MCF 10A (cell line): ENCODE data around the gene ECM2. TPM values are rescaled to one million over a fixed set of nuclear protein-coding genes. Genes with fewer than 3 reads are reported as not detected.
A peak's percentile ranks its signal among the peaks of the same experiment; 100 is the strongest.

Experiments used
- BruUV-seq: library from RNA; stranded (reverse); fragments of 400-500 nt; replicated peaks from 2 replicates; lab custom pipeline; 2021; lab: Mats Ljungman, UMichigan
- CTCF ChIA-PET: fragments of 300-600 bp; sonication (Branson Sonifier 250); formaldehyde crosslinking; extraction: SDS; loops from one replicate; lab custom pipeline; 2021; ENCODE audit warnings: antibody characterized with exemption, inconsistent platforms; lab: Yijun Ruan, JAX
- POLR2A ChIA-PET: fragments of 300-600, 350-650 bp; sonication (Branson Sonifier 250); formaldehyde crosslinking; extraction: SDS; loops from one replicate; lab custom pipeline; 2020; ENCODE audit warnings: antibody characterized with exemption, inconsistent platforms; lab: Yijun Ruan, JAX
- DNase-seq: peaks from one replicate; pipeline ENCODE4 v3.0.0-alpha.2; 2018; ENCODE audit not compliant: unreplicated experiment
- H3K27ac Mint-ChIP-seq: one replicate; pipeline ENCODE4 v1.8.0; 2022; ENCODE audit warnings: mild to moderate bottlenecking, low read depth, mixed read lengths; ENCODE audit not compliant: unreplicated experiment
- H3K27me3 Mint-ChIP-seq: one replicate; pipeline ENCODE4 v1.8.0; 2022; ENCODE audit warnings: mixed read lengths; ENCODE audit not compliant: insufficient read depth, unreplicated experiment
- H3K36me3 Mint-ChIP-seq: one replicate; pipeline ENCODE4 v1.8.0; 2022; ENCODE audit warnings: mild to moderate bottlenecking, moderate library complexity, mixed read lengths; ENCODE audit not compliant: insufficient read depth, unreplicated experiment
- H3K4me1 Mint-ChIP-seq: one replicate; pipeline ENCODE4 v1.8.0; 2022; ENCODE audit warnings: mixed read lengths; ENCODE audit not compliant: insufficient read depth, unreplicated experiment
- H3K4me3 Mint-ChIP-seq: one replicate; pipeline ENCODE4 v1.8.0; 2022; ENCODE audit warnings: mild to moderate bottlenecking, moderate library complexity, mixed read lengths; ENCODE audit not compliant: unreplicated experiment
- H3K9me3 Mint-ChIP-seq: one replicate; pipeline ENCODE4 v1.8.0; 2022; ENCODE audit warnings: mixed read lengths; ENCODE audit not compliant: unreplicated experiment
- CTCF ChIP-seq: fragments of 200-600 bp; IDR thresholded peaks from one replicate; pipeline ENCODE4 v1.8.0; 2022; ENCODE audit warnings: antibody characterized with exemption, mild to moderate bottlenecking; ENCODE audit not compliant: unreplicated experiment
- intact Hi-C: fragments of 100-400 bp; cut with micrococcal nuclease; formaldehyde crosslinking; loops from 2 replicates; pipeline ENCODE4 v1.14.1; 2022
- total RNA-seq: library from RNA; stranded (reverse); gene quantifications from 2 replicates; pipeline ENCODE4 v1.2.3, GENCODE V29; 2022

The ECM2 gene
- total RNA-seq, 1 experiment from 2014 or later = 13.5 TPM

DNA sequence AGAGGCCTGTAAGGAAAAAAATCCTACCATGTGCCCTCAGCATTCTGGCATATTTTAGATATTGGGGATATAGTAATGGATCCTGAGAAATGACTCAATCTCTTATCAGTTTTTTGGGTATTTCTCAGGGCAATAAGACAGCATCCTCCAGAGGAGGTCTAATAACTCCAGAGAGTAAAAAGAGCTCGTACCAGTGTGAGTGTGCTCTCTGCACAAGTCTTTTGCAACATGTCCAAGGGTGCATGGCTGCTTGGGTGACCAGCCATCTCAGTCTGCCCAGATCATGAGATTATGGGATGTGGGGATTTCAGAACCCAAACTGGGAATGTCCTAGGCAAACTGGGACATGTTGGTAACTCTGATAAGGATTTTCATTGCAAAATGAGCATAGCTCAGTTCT, 68.7 kb downstream of the ECM2 start:
- DNase-seq = no peak
- no TSS peak for BruUV-seq
- ChIA-PET CTCF (interaction anchor here (1.0 to 1.2 kb wide), 2 partner anchors 12 to 35 kb away, joined by 3 read pairs; no protein-coding TSS in a partner anchor), POLR2A (interaction anchor here (1.0 to 2.3 kb wide), 4 partner anchors 14 to 82 kb away, joined by 4 to 10 read pairs (median 5); partner anchors contain the start of gene ASPN)
- Mint-ChIP-seq H3K36me3 (no peaks in the 10 kb centered on the region), H3K9me3 (no peaks in the 10 kb centered on the region), H3K4me1 (peaks cover 18% of the 10 kb centered on the region), H3K27ac (no peak overlapping the region), H3K27me3 (no peaks in the 10 kb centered on the region), H3K4me3 (no peak overlapping the region)
- intact Hi-C loops = no loop called here
- TF ChIP-seq CTCF = no peak

DNA sequence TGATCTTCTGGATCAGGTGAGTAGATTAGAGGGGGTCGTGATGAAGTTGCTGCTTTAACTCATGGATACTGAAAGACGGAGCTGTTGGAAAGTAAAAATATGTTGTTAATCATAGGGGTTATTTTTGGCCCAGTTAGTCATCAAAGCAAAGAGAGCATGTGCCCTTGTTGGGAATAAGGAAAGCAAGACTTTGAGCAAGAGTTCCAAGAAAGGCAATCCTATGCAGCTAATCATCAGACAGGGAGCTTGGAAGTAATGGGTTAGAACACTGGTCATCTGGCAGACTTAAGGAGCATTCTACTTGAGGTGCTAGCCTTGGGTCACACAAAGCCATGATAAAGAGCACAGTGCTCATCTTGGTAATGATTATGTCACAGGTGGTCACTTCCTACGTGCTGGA, 71.8 kb downstream of the ECM2 start:
- CTCF ChIA-PET = interaction anchor here (0.7 to 1.5 kb wide), 3 partner anchors 19 to 290 kb away, joined by 3 to 6 read pairs (median 3); partner anchors contain the start of gene ASPN
- no TSS peak for BruUV-seq
- intact Hi-C loops = no loop called here
- H3K4me3 Mint-ChIP-seq = no peak overlapping the region
- no peaks in the 10 kb centered on the region for H3K27me3 Mint-ChIP-seq
- DNase-seq = peak; percentile 63
- peaks cover 18% of the 10 kb centered on the region for H3K4me1 Mint-ChIP-seq
- no peaks in the 10 kb centered on the region for H3K36me3 Mint-ChIP-seq
- peak overlapping the region; percentile 82 for H3K27ac Mint-ChIP-seq
- TF ChIP-seq CTCF = no peak
- POLR2A ChIA-PET = interaction anchor here (0.6 to 2.4 kb wide), 8 partner anchors 9 to 206 kb away, joined by 3 to 23 read pairs (median 5); partner anchors contain the start of genes CENPP and IPPK
- H3K9me3 Mint-ChIP-seq = no peaks in the 10 kb centered on the region

DNA sequence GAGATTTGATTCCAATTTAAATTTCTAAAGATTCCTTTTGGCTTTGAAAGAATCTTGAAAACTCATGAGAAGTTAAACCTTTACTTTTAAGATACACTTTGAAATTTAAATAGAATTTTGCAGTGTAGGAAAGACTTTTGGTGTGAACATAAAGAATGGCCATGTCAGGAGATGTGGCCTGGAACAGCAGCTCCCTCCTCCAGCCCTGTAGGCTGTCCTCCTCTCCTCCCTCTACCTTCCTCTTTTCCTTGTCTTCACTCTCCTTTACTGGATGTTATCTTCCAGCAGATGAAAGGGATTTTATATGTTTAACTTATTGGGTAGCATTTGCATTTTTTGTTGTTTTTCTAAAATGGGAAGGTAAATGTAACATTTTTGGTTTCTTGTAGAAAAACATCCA, 72.4 kb downstream of the ECM2 start:
- Mint-ChIP-seq H3K4me3 (no peak overlapping the region), H3K9me3 (no peaks in the 10 kb centered on the region), H3K27ac (peak overlapping the region; percentile 82), H3K27me3 (no peaks in the 10 kb centered on the region), H3K4me1 (peaks cover 18% of the 10 kb centered on the region), H3K36me3 (no peaks in the 10 kb centered on the region)
- DNase-seq = no peak
- intact Hi-C loops = no loop called here
- TF ChIP-seq CTCF = no peak
- POLR2A ChIA-PET = interaction anchor here (0.9 to 2.4 kb wide), 11 partner anchors 10 to 207 kb away, joined by 3 to 23 read pairs (median 4); partner anchors contain the start of genes CENPP and IPPK
- no TSS peak for BruUV-seq
- CTCF ChIA-PET = interaction anchor here (0.7 to 1.5 kb wide), 3 partner anchors 19 to 289 kb away, joined by 3 to 6 read pairs (median 3); partner anchors contain the start of gene ASPN

- POLR2A ChIA-PET = interaction anchor here (1.6 kb wide), 1 partner anchor 12 kb away, joined by 3 read pairs; no protein-coding TSS in a partner anchor
- Mint-ChIP-seq H3K27ac (no peak overlapping the region), H3K9me3 (no peaks in the 10 kb centered on the region), H3K36me3 (no peaks in the 10 kb centered on the region), H3K4me1 (no peaks in the 10 kb centered on the region), H3K4me3 (no peak overlapping the region), H3K27me3 (no peaks in the 10 kb centered on the region)
- no peak for DNase-seq
- no TSS peak for BruUV-seq
- intact Hi-C loops = no loop called here
- CTCF ChIA-PET = no interaction called here
- TF ChIP-seq CTCF = no peak
These were observed 78.2 kb downstream of the ECM2 start for GRCh38 chr9:92457576-92457975.
